Activated CD8-positive, alpha-beta memory T cell treated with anti-CD3 and anti-CD28 coated beads for 1 hour (primary cell): ENCODE measurements around the gene ROBO1.
"Not testable (repeated sequence)": the region's sequence is repeated elsewhere in the genome, so short reads cannot be mapped to it uniquely, and the experiment has no call there.

Experiments
- DNase-seq, 2 donors: peaks; one replicate each; pipeline ENCODE4 v3.0.0-alpha.2; 2020; ENCODE audit warnings: low read depth in 1 of 2; ENCODE audit errors: extremely low read depth in 1 of 2

ROBO1 gene

GRCh38 chr3:79325833-79326383, 441.9 kb downstream of the ROBO1 start:
- not testable (repeated sequence) for DNase-seq

GRCh38 chr3:79317551-79318518, 450.0 kb downstream of the ROBO1 start:
- DNase-seq = no peak

- DNase-seq = no peak
Observed at GRCh38 chr3:79314962-79315361, 452.8 kb downstream of the ROBO1 start.

- no peak for DNase-seq
Observed at GRCh38 chr3:79314544-79314943, 453.3 kb downstream of the ROBO1 start.

- no peak for DNase-seq
Observed at GRCh38 chr3:79310016-79310415, 457.8 kb downstream of the ROBO1 start.

GRCh38 chr3:79306934-79307570, 460.7 kb downstream of the ROBO1 start:
- DNase-seq = no peak

GRCh38 chr3:79299949-79300635, 467.7 kb downstream of the ROBO1 start:
- not testable (repeated sequence) for DNase-seq

GRCh38 chr3:79297245-79297960, 470.4 kb downstream of the ROBO1 start:
- no peak for DNase-seq

GRCh38 chr3:79286882-79287281, 480.9 kb downstream of the ROBO1 start:
- DNase-seq = no peak

- no peak for DNase-seq
Observed at GRCh38 chr3:79285871-79286270, 481.9 kb downstream of the ROBO1 start.

GRCh38 chr3:79285380-79285779, 482.4 kb downstream of the ROBO1 start:
- DNase-seq = no peak

- no peak for DNase-seq
Observed at GRCh38 chr3:79284781-79285180, 483.0 kb downstream of the ROBO1 start.

GRCh38 chr3:79278681-79279080, 489.1 kb downstream of the ROBO1 start:
- DNase-seq = no peak

GRCh38 chr3:79268422-79268821, 499.4 kb downstream of the ROBO1 start:
- DNase-seq = no peak

GRCh38 chr3:79264892-79265291, 502.9 kb downstream of the ROBO1 start:
- no peak for DNase-seq

GRCh38 chr3:79263423-79263822, 504.4 kb downstream of the ROBO1 start:
- DNase-seq = no peak

- DNase-seq = no peak
Observed at GRCh38 chr3:79258479-79258878, 509.3 kb downstream of the ROBO1 start.

GRCh38 chr3:79257791-79258190, 510.0 kb downstream of the ROBO1 start:
- DNase-seq = no peak

- DNase-seq = no peak
Observed at GRCh38 chr3:79255702-79256101, 512.1 kb downstream of the ROBO1 start.

- DNase-seq = no peak
Observed at GRCh38 chr3:79255292-79255691, 512.5 kb downstream of the ROBO1 start.

GRCh38 chr3:79253704-79254103, 514.1 kb downstream of the ROBO1 start:
- DNase-seq = no peak
